GDM1 (cell line): ENCODE measurements around the gene ZRSR2.
"Not testable (repeated sequence)": the region's sequence is repeated elsewhere in the genome, so short reads cannot be mapped to it uniquely, and the experiment has no call there.

ENCODE experiments used
- DNase-seq: peaks from one replicate; lab custom pipeline; 2025; lab: John Stamatoyannopoulos, UW

Gene ZRSR2

GRCh38 chrX:15789979-15790768 lies at the start of gene ZRSR2:
TSS of gene ZRSR2 (plus strand) at chrX:15790484. CDS start at chrX:15790496, 12 bp downstream.
- DNase-seq = peak; percentile 77

GRCh38 chrX:15744181-15744867 lies 46.0 kb upstream of the ZRSR2 start:
- DNase-seq = no peak

- DNase-seq = no peak
Observed at GRCh38 chrX:15745179-15745578, 45.1 kb upstream of the ZRSR2 start.

- DNase-seq = not testable (repeated sequence)
Observed at GRCh38 chrX:15746651-15747050, 43.6 kb upstream of the ZRSR2 start.

GRCh38 chrX:15747626-15748173 lies 42.6 kb upstream of the ZRSR2 start:
- DNase-seq = no peak

- no peak for DNase-seq
Observed at GRCh38 chrX:15748841-15749240, 41.4 kb upstream of the ZRSR2 start.

- no peak for DNase-seq
Observed at GRCh38 chrX:15749642-15750610, 40.4 kb upstream of the ZRSR2 start.

- DNase-seq = no peak
Observed at GRCh38 chrX:15750611-15751154, 39.6 kb upstream of the ZRSR2 start.

GRCh38 chrX:15751155-15751819 lies 39.0 kb upstream of the ZRSR2 start:
- peak; percentile 19 for DNase-seq

- no peak for DNase-seq
Observed at GRCh38 chrX:15755091-15755490, 35.2 kb upstream of the ZRSR2 start.

- DNase-seq = no peak
Observed at GRCh38 chrX:15758140-15758539, 32.1 kb upstream of the ZRSR2 start.

- DNase-seq = not testable (repeated sequence)
Observed at GRCh38 chrX:15759886-15760285, 30.4 kb upstream of the ZRSR2 start.

GRCh38 chrX:15761564-15762191 lies 28.6 kb upstream of the ZRSR2 start:
- DNase-seq = peak; percentile 1

- DNase-seq = no peak
Observed at GRCh38 chrX:15769300-15769954, 20.9 kb upstream of the ZRSR2 start.

GRCh38 chrX:15781961-15782699 lies 8.2 kb upstream of the ZRSR2 start:
- DNase-seq = no peak

- DNase-seq = no peak
Observed at GRCh38 chrX:15785176-15785750, 5.0 kb upstream of the ZRSR2 start.

- peak; percentile 7 for DNase-seq
Observed at GRCh38 chrX:15786915-15787314, 3.4 kb upstream of the ZRSR2 start.

GRCh38 chrX:15790769-15791290 lies 546 bp downstream of the ZRSR2 start:
- DNase-seq = no peak

- DNase-seq = no peak
Observed at GRCh38 chrX:15797707-15798106, 7.4 kb downstream of the ZRSR2 start.
